GM23338 (cell line): ENCODE results near the gene PLCG2. TPM values are rescaled to one million over a fixed set of nuclear protein-coding genes. Genes with fewer than 3 reads are reported as not detected.

ENCODE experiments used
- ATAC-seq: fragments of 200-7000 bp; cut with Tn5 transposase; 3 replicates; pipeline ENCODE4 v1.9.1; 2020
- DNase-seq: peaks from one replicate; pipeline ENCODE4 v3.0.0-alpha.2; 2015; ENCODE audit warnings: low spot score
- H2AFZ ChIP-seq: fragments of 200-600 bp; sonication (generic); 2 replicates; pipeline ENCODE4 v1.8.0; 2016; ENCODE audit warnings: antibody characterized with exemption, mild to moderate bottlenecking, moderate library complexity
- H3F3A ChIP-seq: fragments of 200-600 bp; sonication (generic); replicated peaks from 2 replicates; pipeline ENCODE4 v1.8.0; 2017; ENCODE audit warnings: antibody characterized with exemption, mixed run types, low read depth
- H3K27ac ChIP-seq: fragments of 200-600 bp; sonication (generic); 2 replicates; pipeline ENCODE4 v1.6.1; 2016; ENCODE audit warnings: low read depth
- H3K27me3 ChIP-seq: fragments of 200-600 bp; sonication (generic); 2 replicates; pipeline ENCODE4 v1.8.0; 2016; ENCODE audit warnings: mild to moderate bottlenecking, mixed run types, moderate library complexity; ENCODE audit not compliant: insufficient read depth
- H3K36me3 ChIP-seq: fragments of 200-600 bp; sonication (generic); 2 replicates; pipeline ENCODE4 v1.8.0; 2016; ENCODE audit warnings: mild to moderate bottlenecking; ENCODE audit not compliant: insufficient read depth
- H3K4me1 ChIP-seq: fragments of 200-600 bp; sonication (generic); 2 replicates; pipeline ENCODE4 v1.8.0; 2016; ENCODE audit warnings: mild to moderate bottlenecking, moderate library complexity; ENCODE audit not compliant: insufficient read depth
- H3K4me2 ChIP-seq: fragments of 200-600 bp; sonication (generic); 2 replicates; pipeline ENCODE4 v1.7.1; 2017; ENCODE audit warnings: mixed run types
- H3K4me3 ChIP-seq: fragments of 200-600 bp; sonication (generic); 2 replicates; pipeline ENCODE4 v1.6.1; 2016; ENCODE audit warnings: mixed run types
- H3K79me2 ChIP-seq: fragments of 200-600 bp; sonication (generic); replicated peaks from 2 replicates; pipeline ENCODE4 v1.8.0; 2017; ENCODE audit warnings: mild to moderate bottlenecking; ENCODE audit not compliant: insufficient read depth
- H3K9me2 ChIP-seq: fragments of 200-600 bp; sonication (generic); 2 replicates; pipeline ENCODE4 v1.8.0; 2017; ENCODE audit not compliant: insufficient read depth
- H4K20me1 ChIP-seq: fragments of 200-600 bp; sonication (generic); replicated peaks from 2 replicates; pipeline ENCODE4 v1.8.0; 2017; ENCODE audit warnings: mild to moderate bottlenecking; ENCODE audit not compliant: insufficient read depth
- H3K27ac Mint-ChIP-seq: 2 replicates; pipeline ENCODE4 v1.8.0; 2020; ENCODE audit warnings: inconsistent platforms, mild to moderate bottlenecking, moderate library complexity, mixed read lengths
- H3K27me3 Mint-ChIP-seq: 3 replicates; pipeline ENCODE4 v1.8.0; 2022; ENCODE audit warnings: low read depth, mild to moderate bottlenecking, moderate library complexity, mixed read lengths, inconsistent platforms; ENCODE audit not compliant: insufficient read depth, poor library complexity
- H3K36me3 Mint-ChIP-seq: 3 replicates; pipeline ENCODE4 v1.8.0; 2021; ENCODE audit warnings: low read depth, mild to moderate bottlenecking, inconsistent platforms, moderate library complexity, mixed read lengths
- H3K4me1 Mint-ChIP-seq: 3 replicates; pipeline ENCODE4 v1.8.0; 2020; ENCODE audit warnings: mild to moderate bottlenecking, inconsistent platforms, mixed read lengths
- H3K4me3 Mint-ChIP-seq: 3 replicates; pipeline ENCODE4 v1.8.0; 2021; ENCODE audit warnings: moderate library complexity, mild to moderate bottlenecking, inconsistent platforms, mixed read lengths
- H3K9me3 Mint-ChIP-seq: 3 replicates; pipeline ENCODE4 v1.8.0; 2020; ENCODE audit warnings: moderate library complexity, mild to moderate bottlenecking, inconsistent platforms, mixed read lengths
- CREB1 ChIP-seq: fragments of 250-450 bp; sonication (Bioruptor Pico); IDR thresholded peaks from 2 replicates; pipeline ENCODE4 v1.5.0; 2020; ENCODE audit warnings: low read depth, mild to moderate bottlenecking, moderate library complexity
- EZH2 ChIP-seq: fragments of 200-600 bp; sonication (generic); IDR thresholded peaks from one replicate; pipeline ENCODE4 v1.8.0; 2017; ENCODE audit warnings: antibody characterized with exemption, mild to moderate bottlenecking, low read depth; ENCODE audit not compliant: unreplicated experiment
- EZH2phosphoT487 ChIP-seq: fragments of 200-600 bp; sonication (generic); IDR thresholded peaks from one replicate; pipeline ENCODE4 v1.8.1; 2018; ENCODE audit warnings: antibody characterized with exemption; ENCODE audit not compliant: unreplicated experiment
- JUNB ChIP-seq: IDR thresholded peaks from one replicate; pipeline ENCODE4 v1.6.1; 2016; ENCODE audit warnings: antibody characterized with exemption; ENCODE audit not compliant: unreplicated experiment
- NANOG ChIP-seq: IDR thresholded peaks from 2 replicates; pipeline ENCODE4 v1.6.1; 2016; ENCODE audit warnings: antibody characterized with exemption, borderline replicate concordance
- POLR2AphosphoS5 ChIP-seq: IDR thresholded peaks from 2 replicates; pipeline ENCODE4 v1.6.1; 2016; ENCODE audit warnings: antibody characterized with exemption, low read depth
- STAT1 ChIP-seq: IDR thresholded peaks from one replicate; pipeline ENCODE4 v1.6.1; 2016; ENCODE audit warnings: antibody characterized with exemption; ENCODE audit not compliant: unreplicated experiment
- ZNF114 ChIP-seq: fragments of 250-450 bp; sonication (Bioruptor Pico); IDR thresholded peaks from 2 replicates; pipeline ENCODE4 v1.5.0; 2020; ENCODE audit warnings: mild to moderate bottlenecking, moderate library complexity
- ZNF331 ChIP-seq: fragments of 250-450 bp; sonication (Bioruptor Pico); IDR thresholded peaks from 2 replicates; pipeline ENCODE4 v1.5.0; 2020; ENCODE audit warnings: low read depth, mild to moderate bottlenecking, moderate library complexity
- polyA plus RNA-seq: library from polyadenylated mRNA; unstranded; fragments of >200 nt; fragmentation: Nextera tagmentation; extraction: Ambion mirVana; gene quantifications from 2 replicates; pipeline ENCODE4 v1.2.1, GENCODE V29; 2016
- total RNA-seq: library from RNA; depleted of rRNA; stranded (reverse); fragments of >200 nt; shearing (Covaris generic); gene quantifications from 2 replicates; pipeline ENCODE4 v1.2.3, GENCODE V29; 2014
- TF ChIP-seq, protein P1 (sequence below): fragments of 250-450 bp; sonication (Bioruptor Pico); IDR thresholded peaks from 2 replicates; pipeline ENCODE4 v1.5.0; 2020; ENCODE audit warnings: mild to moderate bottlenecking, moderate library complexity
- TF ChIP-seq, protein P2 (sequence below): IDR thresholded peaks from 2 replicates; pipeline ENCODE4 v1.6.1; 2016; ENCODE audit warnings: antibody characterized with exemption
- TF ChIP-seq, protein P3 (sequence below): IDR thresholded peaks from one replicate; pipeline ENCODE4 v1.6.1; 2018; ENCODE audit warnings: antibody characterized with exemption; ENCODE audit not compliant: unreplicated experiment
- TF ChIP-seq, protein P4 (sequence below), 2 experiments: fragments of 200-600 bp in 1 of 2; sonication (generic) in 1 of 2; conservative IDR thresholded peaks; 2 replicates each; pipeline versions ENCODE4 v1.5.1 to v1.6.1; 2016 to 2017; ENCODE audit warnings: antibody characterized with exemption in 2 of 2, low read depth in 2 of 2, mild to moderate bottlenecking in 2 of 2, moderate library complexity in 1 of 2

Gene PLCG2
- total and polyA plus RNA-seq, 2 experiments from 2014 or later, result 2.4 to 5.9 TPM

DNA sequence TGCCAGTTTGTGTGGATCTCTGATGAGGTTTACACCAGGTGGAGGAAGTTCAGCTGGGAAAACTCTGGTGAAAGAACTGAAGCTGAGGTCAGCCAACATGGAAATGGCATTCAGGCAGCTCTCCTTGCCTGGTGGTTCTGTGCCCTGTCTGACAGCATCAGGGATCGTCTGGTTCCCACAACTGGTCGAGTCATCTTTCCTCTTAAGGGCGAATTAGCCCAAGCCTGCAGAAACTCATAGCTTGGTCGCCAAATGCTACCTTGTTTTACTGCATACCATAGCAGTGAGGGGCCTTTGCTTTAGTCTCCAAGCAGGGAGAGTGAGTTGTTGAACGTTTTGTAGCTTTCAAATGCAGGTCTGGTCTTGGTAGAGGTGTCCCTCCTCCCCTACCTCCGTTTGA, 7.2 kb downstream of the PLCG2 start (continued):
- TF ChIP-seq, protein P1, sequence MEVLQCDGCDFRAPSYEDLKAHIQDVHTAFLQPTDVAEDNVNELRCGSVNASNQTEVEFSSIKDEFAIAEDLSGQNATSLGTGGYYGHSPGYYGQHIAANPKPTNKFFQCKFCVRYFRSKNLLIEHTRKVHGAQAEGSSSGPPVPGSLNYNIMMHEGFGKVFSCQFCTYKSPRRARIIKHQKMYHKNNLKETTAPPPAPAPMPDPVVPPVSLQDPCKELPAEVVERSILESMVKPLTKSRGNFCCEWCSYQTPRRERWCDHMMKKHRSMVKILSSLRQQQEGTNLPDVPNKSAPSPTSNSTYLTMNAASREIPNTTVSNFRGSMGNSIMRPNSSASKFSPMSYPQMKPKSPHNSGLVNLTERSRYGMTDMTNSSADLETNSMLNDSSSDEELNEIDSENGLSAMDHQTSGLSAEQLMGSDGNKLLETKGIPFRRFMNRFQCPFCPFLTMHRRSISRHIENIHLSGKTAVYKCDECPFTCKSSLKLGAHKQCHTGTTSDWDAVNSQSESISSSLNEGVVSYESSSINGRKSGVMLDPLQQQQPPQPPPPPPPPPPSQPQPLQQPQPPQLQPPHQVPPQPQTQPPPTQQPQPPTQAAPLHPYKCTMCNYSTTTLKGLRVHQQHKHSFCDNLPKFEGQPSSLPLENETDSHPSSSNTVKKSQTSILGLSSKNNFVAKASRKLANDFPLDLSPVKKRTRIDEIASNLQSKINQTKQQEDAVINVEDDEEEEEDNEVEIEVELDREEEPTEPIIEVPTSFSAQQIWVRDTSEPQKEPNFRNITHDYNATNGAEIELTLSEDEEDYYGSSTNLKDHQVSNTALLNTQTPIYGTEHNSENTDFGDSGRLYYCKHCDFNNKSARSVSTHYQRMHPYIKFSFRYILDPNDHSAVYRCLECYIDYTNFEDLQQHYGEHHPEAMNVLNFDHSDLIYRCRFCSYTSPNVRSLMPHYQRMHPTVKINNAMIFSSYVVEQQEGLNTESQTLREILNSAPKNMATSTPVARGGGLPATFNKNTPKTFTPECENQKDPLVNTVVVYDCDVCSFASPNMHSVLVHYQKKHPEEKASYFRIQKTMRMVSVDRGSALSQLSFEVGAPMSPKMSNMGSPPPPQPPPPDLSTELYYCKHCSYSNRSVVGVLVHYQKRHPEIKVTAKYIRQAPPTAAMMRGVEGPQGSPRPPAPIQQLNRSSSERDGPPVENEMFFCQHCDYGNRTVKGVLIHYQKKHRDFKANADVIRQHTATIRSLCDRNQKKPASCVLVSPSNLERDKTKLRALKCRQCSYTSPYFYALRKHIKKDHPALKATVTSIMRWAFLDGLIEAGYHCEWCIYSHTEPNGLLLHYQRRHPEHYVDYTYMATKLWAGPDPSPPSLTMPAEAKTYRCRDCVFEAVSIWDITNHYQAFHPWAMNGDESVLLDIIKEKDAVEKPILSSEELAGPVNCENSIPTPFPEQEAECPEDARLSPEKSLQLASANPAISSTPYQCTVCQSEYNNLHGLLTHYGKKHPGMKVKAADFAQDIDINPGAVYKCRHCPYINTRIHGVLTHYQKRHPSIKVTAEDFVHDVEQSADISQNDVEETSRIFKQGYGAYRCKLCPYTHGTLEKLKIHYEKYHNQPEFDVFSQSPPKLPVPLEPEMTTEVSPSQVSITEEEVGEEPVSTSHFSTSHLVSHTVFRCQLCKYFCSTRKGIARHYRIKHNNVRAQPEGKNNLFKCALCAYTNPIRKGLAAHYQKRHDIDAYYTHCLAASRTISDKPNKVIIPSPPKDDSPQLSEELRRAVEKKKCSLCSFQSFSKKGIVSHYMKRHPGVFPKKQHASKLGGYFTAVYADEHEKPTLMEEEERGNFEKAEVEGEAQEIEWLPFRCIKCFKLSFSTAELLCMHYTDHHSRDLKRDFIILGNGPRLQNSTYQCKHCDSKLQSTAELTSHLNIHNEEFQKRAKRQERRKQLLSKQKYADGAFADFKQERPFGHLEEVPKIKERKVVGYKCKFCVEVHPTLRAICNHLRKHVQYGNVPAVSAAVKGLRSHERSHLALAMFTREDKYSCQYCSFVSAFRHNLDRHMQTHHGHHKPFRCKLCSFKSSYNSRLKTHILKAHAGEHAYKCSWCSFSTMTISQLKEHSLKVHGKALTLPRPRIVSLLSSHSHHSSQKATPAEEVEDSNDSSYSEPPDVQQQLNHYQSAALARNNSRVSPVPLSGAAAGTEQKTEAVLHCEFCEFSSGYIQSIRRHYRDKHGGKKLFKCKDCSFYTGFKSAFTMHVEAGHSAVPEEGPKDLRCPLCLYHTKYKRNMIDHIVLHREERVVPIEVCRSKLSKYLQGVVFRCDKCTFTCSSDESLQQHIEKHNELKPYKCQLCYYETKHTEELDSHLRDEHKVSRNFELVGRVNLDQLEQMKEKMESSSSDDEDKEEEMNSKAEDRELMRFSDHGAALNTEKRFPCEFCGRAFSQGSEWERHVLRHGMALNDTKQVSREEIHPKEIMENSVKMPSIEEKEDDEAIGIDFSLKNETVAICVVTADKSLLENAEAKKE (CRISPR knock-in tag), result no peak
- TF ChIP-seq JUNB, result no peak
- no peak for TF ChIP-seq POLR2AphosphoS5

DNA sequence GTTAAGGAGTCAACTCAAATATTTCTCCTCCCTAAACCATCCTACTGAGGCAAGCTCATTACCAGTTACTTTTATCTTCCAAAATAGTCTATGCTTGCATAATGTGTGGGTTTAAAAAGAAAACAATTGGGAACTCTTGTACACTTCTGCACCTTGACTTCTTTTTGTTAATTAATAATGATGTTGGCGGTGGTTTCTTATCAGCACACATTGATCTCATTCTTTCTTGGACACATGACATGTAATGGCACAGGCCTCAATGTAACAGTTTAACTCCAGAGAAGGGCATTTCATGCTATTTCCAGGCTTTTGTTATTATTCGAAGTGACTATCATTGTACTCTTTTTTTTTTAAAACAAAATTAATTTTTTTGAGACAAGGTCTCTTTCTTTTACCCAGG, 7.8 kb downstream of the PLCG2 start:
- Histone ChIP-seq H3K4me2 (no peak overlapping the region), H2AFZ (no peak overlapping the region), H3K4me3 (no peak overlapping the region), H3K27me3 (peaks cover 11% of the 10 kb centered on the region; the same call in 1 of the 2 replicates), H3F3A (no peaks in the 10 kb centered on the region), H3K4me1 (no peaks in the 10 kb centered on the region; the same call in 1 of the 2 replicates), H4K20me1 (no peaks in the 10 kb centered on the region; the same call in 1 of the 2 replicates), H3K79me2 (no peaks in the 10 kb centered on the region), H3K27ac (no peak overlapping the region), H3K36me3 (no peaks in the 10 kb centered on the region), H3K9me2 (no peaks in the 10 kb centered on the region)
- H3K4me1 Mint-ChIP-seq, result peaks cover 37% of the 10 kb centered on the region
- H3K27ac Mint-ChIP-seq, result peak overlapping the region; percentile 74; the same call in 1 of the 2 replicates
- no peaks in the 10 kb centered on the region for H3K9me3 Mint-ChIP-seq
- no peak for DNase-seq
- H3K36me3 Mint-ChIP-seq, result no peaks in the 10 kb centered on the region
- H3K27me3 Mint-ChIP-seq, result peaks cover 10% of the 10 kb centered on the region
- ATAC-seq, result no peak
- no peak overlapping the region for H3K4me3 Mint-ChIP-seq
- TF ChIP-seq NANOG, result no peak
- TF ChIP-seq, protein P2, sequence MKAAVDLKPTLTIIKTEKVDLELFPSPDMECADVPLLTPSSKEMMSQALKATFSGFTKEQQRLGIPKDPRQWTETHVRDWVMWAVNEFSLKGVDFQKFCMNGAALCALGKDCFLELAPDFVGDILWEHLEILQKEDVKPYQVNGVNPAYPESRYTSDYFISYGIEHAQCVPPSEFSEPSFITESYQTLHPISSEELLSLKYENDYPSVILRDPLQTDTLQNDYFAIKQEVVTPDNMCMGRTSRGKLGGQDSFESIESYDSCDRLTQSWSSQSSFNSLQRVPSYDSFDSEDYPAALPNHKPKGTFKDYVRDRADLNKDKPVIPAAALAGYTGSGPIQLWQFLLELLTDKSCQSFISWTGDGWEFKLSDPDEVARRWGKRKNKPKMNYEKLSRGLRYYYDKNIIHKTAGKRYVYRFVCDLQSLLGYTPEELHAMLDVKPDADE, result no peak
- TF ChIP-seq, protein P3, sequence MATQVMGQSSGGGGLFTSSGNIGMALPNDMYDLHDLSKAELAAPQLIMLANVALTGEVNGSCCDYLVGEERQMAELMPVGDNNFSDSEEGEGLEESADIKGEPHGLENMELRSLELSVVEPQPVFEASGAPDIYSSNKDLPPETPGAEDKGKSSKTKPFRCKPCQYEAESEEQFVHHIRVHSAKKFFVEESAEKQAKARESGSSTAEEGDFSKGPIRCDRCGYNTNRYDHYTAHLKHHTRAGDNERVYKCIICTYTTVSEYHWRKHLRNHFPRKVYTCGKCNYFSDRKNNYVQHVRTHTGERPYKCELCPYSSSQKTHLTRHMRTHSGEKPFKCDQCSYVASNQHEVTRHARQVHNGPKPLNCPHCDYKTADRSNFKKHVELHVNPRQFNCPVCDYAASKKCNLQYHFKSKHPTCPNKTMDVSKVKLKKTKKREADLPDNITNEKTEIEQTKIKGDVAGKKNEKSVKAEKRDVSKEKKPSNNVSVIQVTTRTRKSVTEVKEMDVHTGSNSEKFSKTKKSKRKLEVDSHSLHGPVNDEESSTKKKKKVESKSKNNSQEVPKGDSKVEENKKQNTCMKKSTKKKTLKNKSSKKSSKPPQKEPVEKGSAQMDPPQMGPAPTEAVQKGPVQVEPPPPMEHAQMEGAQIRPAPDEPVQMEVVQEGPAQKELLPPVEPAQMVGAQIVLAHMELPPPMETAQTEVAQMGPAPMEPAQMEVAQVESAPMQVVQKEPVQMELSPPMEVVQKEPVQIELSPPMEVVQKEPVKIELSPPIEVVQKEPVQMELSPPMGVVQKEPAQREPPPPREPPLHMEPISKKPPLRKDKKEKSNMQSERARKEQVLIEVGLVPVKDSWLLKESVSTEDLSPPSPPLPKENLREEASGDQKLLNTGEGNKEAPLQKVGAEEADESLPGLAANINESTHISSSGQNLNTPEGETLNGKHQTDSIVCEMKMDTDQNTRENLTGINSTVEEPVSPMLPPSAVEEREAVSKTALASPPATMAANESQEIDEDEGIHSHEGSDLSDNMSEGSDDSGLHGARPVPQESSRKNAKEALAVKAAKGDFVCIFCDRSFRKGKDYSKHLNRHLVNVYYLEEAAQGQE, result no peak
- TF ChIP-seq ZNF114 (CRISPR knock-in tag), result no peak
- no peak for TF ChIP-seq STAT1
- TF ChIP-seq EZH2phosphoT487, result no peak
- TF ChIP-seq, protein P4, sequence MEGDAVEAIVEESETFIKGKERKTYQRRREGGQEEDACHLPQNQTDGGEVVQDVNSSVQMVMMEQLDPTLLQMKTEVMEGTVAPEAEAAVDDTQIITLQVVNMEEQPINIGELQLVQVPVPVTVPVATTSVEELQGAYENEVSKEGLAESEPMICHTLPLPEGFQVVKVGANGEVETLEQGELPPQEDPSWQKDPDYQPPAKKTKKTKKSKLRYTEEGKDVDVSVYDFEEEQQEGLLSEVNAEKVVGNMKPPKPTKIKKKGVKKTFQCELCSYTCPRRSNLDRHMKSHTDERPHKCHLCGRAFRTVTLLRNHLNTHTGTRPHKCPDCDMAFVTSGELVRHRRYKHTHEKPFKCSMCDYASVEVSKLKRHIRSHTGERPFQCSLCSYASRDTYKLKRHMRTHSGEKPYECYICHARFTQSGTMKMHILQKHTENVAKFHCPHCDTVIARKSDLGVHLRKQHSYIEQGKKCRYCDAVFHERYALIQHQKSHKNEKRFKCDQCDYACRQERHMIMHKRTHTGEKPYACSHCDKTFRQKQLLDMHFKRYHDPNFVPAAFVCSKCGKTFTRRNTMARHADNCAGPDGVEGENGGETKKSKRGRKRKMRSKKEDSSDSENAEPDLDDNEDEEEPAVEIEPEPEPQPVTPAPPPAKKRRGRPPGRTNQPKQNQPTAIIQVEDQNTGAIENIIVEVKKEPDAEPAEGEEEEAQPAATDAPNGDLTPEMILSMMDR (conservative IDR thresholded peaks at IDR 0.05; ENCODE audit: low read depth in 2 of 2), result no peak
- TF ChIP-seq EZH2, result no peak
- no peak for TF ChIP-seq CREB1 (CRISPR knock-in tag)
- TF ChIP-seq POLR2AphosphoS5, result no peak
- TF ChIP-seq ZNF331, result no peak
- TF ChIP-seq JUNB, result no peak
